Natural killer cell treated with Interleukin-12 subunit alpha and Interleukin-12 subunit beta and Interleukin-15 and Interleukin-18, amount 100 ng/mL, for 72 hours (primary cell): ENCODE measurements around the gene DPCD. TPM values are rescaled to one million over a fixed set of nuclear protein-coding genes. Genes with fewer than 3 reads are reported as not detected.

Experiments
- ATAC-seq, 2 donors: fragments of 150-1000 bp; cut with Tn5 transposase in 1 of 2; sonication (Bioruptor Pico), chemical (Tn5 transposase) in 1 of 2; 2 replicates each; pipeline ENCODE4 v1.10.0; 2021
- DNase-seq: peaks from one replicate; pipeline ENCODE4 v3.0.0; 2022; ENCODE audit warnings: low spot score
- H3K27ac Mint-ChIP-seq, 2 donors: 1 replicate in 1 of 2; 2 replicates in 1 of 2; pipeline ENCODE4 v1.8.0; 2022; ENCODE audit warnings: mixed read lengths in 2 of 2, mild to moderate bottlenecking in 1 of 2, moderate library complexity in 1 of 2
- H3K27me3 Mint-ChIP-seq, 2 donors: 1 replicate in 1 of 2; 2 replicates in 1 of 2; pipeline ENCODE4 v1.8.0; 2022; ENCODE audit warnings: mixed read lengths in 2 of 2
- H3K36me3 Mint-ChIP-seq: one replicate; pipeline ENCODE4 v1.8.0; 2022; ENCODE audit warnings: mixed read lengths
- H3K4me1 Mint-ChIP-seq, 2 donors: 1 replicate in 1 of 2; 2 replicates in 1 of 2; pipeline ENCODE4 v1.8.0; 2022; ENCODE audit warnings: low read depth in 2 of 2, mixed read lengths in 2 of 2, mild to moderate bottlenecking in 1 of 2
- H3K4me3 Mint-ChIP-seq: one replicate; pipeline ENCODE4 v1.8.0; 2022; ENCODE audit warnings: mixed read lengths
- H3K9me3 Mint-ChIP-seq: 2 replicates; pipeline ENCODE4 v1.8.0; 2022; ENCODE audit warnings: mixed read lengths
- total RNA-seq, 2 donors: library from RNA; stranded (reverse); gene quantifications; one replicate each; pipeline ENCODE4 v1.2.3, GENCODE V29; 2022

Gene DPCD
- total RNA-seq, 2 donors from 2014 or later, result 8.2 to 11.2 TPM

GRCh38 chr10:101614663-101615524, 26.8 kb downstream of the DPCD start:
- Mint-ChIP-seq H3K9me3 (no peaks in the 10 kb centered on the region), H3K36me3 (no peaks in the 10 kb centered on the region), H3K27me3 (no peaks in the 10 kb centered on the region), H3K4me3 (no peak overlapping the region), H3K27ac (no peak overlapping the region), H3K4me1 (peaks cover 17 to 24% of the 10 kb centered on the region in 2 donors)
- ATAC-seq (no peak), DNase-seq (no peak)

- Mint-ChIP-seq H3K4me3 (no peak overlapping the region), H3K27me3 (no peaks in the 10 kb centered on the region), H3K27ac (no peak overlapping the region), H3K9me3 (no peaks in the 10 kb centered on the region), H3K36me3 (no peaks in the 10 kb centered on the region), H3K4me1 (peaks cover 17 to 26% of the 10 kb centered on the region in 2 donors)
- DNase-seq, result no peak
- no peak for ATAC-seq
Observed at GRCh38 chr10:101615525-101616116, 27.5 kb downstream of the DPCD start.

GRCh38 chr10:101616415-101617101, 28.4 kb downstream of the DPCD start:
- H3K27ac Mint-ChIP-seq, result no peak overlapping the region
- H3K36me3 Mint-ChIP-seq, result peaks cover under 1% of the 10 kb centered on the region
- ATAC-seq, result no peak
- no peak for DNase-seq
- no peaks in the 10 kb centered on the region for H3K27me3 Mint-ChIP-seq
- H3K4me1 Mint-ChIP-seq, result peaks cover 10 to 21% of the 10 kb centered on the region in 2 donors
- H3K9me3 Mint-ChIP-seq, result no peaks in the 10 kb centered on the region
- no peak overlapping the region for H3K4me3 Mint-ChIP-seq

GRCh38 chr10:101617102-101617823, 29.1 kb downstream of the DPCD start:
- no peaks in the 10 kb centered on the region for H3K9me3 Mint-ChIP-seq
- peaks cover 9 to 16% of the 10 kb centered on the region in 2 donors for H3K4me1 Mint-ChIP-seq
- no peak for ATAC-seq
- H3K4me3 Mint-ChIP-seq, result no peak overlapping the region
- no peak for DNase-seq
- H3K36me3 Mint-ChIP-seq, result peaks cover 5% of the 10 kb centered on the region
- H3K27ac Mint-ChIP-seq, result peak overlapping the region; percentile 18 to 52
- no peaks in the 10 kb centered on the region for H3K27me3 Mint-ChIP-seq

GRCh38 chr10:101617824-101618568, 29.9 kb downstream of the DPCD start:
- no peak overlapping the region for H3K4me3 Mint-ChIP-seq
- H3K27ac Mint-ChIP-seq, result peak overlapping the region; percentile 18 to 52
- DNase-seq, result no peak
- H3K36me3 Mint-ChIP-seq, result peaks cover 5% of the 10 kb centered on the region
- no peak for ATAC-seq
- peaks cover 9 to 16% of the 10 kb centered on the region in 2 donors for H3K4me1 Mint-ChIP-seq
- no peaks in the 10 kb centered on the region for H3K9me3 Mint-ChIP-seq
- H3K27me3 Mint-ChIP-seq, result no peaks in the 10 kb centered on the region

GRCh38 chr10:101618871-101619270, 30.8 kb downstream of the DPCD start:
- no peak overlapping the region for H3K4me3 Mint-ChIP-seq
- H3K27ac Mint-ChIP-seq, result no peak overlapping the region
- ATAC-seq (no peak), DNase-seq (no peak)
- no peaks in the 10 kb centered on the region for H3K9me3 Mint-ChIP-seq
- H3K36me3 Mint-ChIP-seq, result peaks cover 5% of the 10 kb centered on the region
- no peaks in the 10 kb centered on the region for H3K27me3 Mint-ChIP-seq
- H3K4me1 Mint-ChIP-seq, result peaks cover 9 to 16% of the 10 kb centered on the region in 2 donors

- no peak for DNase-seq
- Mint-ChIP-seq H3K27me3 (no peaks in the 10 kb centered on the region), H3K27ac (no peak overlapping the region), H3K36me3 (peaks cover 5% of the 10 kb centered on the region), H3K9me3 (no peaks in the 10 kb centered on the region), H3K4me3 (no peak overlapping the region), H3K4me1 (peaks cover 12 to 21% of the 10 kb centered on the region in 2 donors)
- no peak for ATAC-seq
Observed at GRCh38 chr10:101619983-101620382, 31.9 kb downstream of the DPCD start.

- Mint-ChIP-seq H3K9me3 (no peaks in the 10 kb centered on the region), H3K27me3 (no peaks in the 10 kb centered on the region), H3K4me1 (peaks cover 11 to 23% of the 10 kb centered on the region in 2 donors), H3K36me3 (peaks cover 5% of the 10 kb centered on the region), H3K4me3 (no peak overlapping the region), H3K27ac (no peak overlapping the region)
- no peak for DNase-seq
- ATAC-seq, result no peak
Observed at GRCh38 chr10:101623528-101623927, 35.4 kb downstream of the DPCD start.

- DNase-seq (no peak), ATAC-seq (no peak)
- Mint-ChIP-seq H3K4me1 (peaks cover 11 to 26% of the 10 kb centered on the region in 2 donors), H3K36me3 (peaks cover 5% of the 10 kb centered on the region), H3K9me3 (no peaks in the 10 kb centered on the region), H3K27me3 (no peaks in the 10 kb centered on the region), H3K27ac (peak overlapping the region in 1 of 2 donors; percentile 60), H3K4me3 (no peak overlapping the region)
Observed at GRCh38 chr10:101624526-101625102, 36.5 kb downstream of the DPCD start.

GRCh38 chr10:101625821-101626412, 37.8 kb downstream of the DPCD start:
- DNase-seq, result no peak
- H3K4me3 Mint-ChIP-seq, result no peak overlapping the region
- no peaks in the 10 kb centered on the region for H3K27me3 Mint-ChIP-seq
- H3K4me1 Mint-ChIP-seq, result peaks cover 16 to 30% of the 10 kb centered on the region in 2 donors
- H3K36me3 Mint-ChIP-seq, result peaks cover 5% of the 10 kb centered on the region
- H3K27ac Mint-ChIP-seq, result peak overlapping the region; percentile 34 to 60
- no peaks in the 10 kb centered on the region for H3K9me3 Mint-ChIP-seq
- ATAC-seq, result no peak

- H3K27me3 Mint-ChIP-seq, result no peaks in the 10 kb centered on the region
- H3K4me3 Mint-ChIP-seq, result no peak overlapping the region
- H3K36me3 Mint-ChIP-seq, result no peaks in the 10 kb centered on the region
- DNase-seq (no peak), ATAC-seq (no peak)
- H3K9me3 Mint-ChIP-seq, result no peaks in the 10 kb centered on the region
- H3K4me1 Mint-ChIP-seq, result peaks cover 18 to 32% of the 10 kb centered on the region in 2 donors
- H3K27ac Mint-ChIP-seq, result no peak overlapping the region
Observed at GRCh38 chr10:101629837-101630632, 41.9 kb downstream of the DPCD start.

GRCh38 chr10:101630633-101630920, 42.5 kb downstream of the DPCD start:
- Mint-ChIP-seq H3K4me3 (no peak overlapping the region), H3K27me3 (no peaks in the 10 kb centered on the region), H3K4me1 (peaks cover 16 to 28% of the 10 kb centered on the region in 2 donors), H3K27ac (no peak overlapping the region), H3K9me3 (no peaks in the 10 kb centered on the region), H3K36me3 (no peaks in the 10 kb centered on the region)
- no peak for DNase-seq
- no peak for ATAC-seq
